Measurements from ENCODE around the gene NKRF.

DNA sequence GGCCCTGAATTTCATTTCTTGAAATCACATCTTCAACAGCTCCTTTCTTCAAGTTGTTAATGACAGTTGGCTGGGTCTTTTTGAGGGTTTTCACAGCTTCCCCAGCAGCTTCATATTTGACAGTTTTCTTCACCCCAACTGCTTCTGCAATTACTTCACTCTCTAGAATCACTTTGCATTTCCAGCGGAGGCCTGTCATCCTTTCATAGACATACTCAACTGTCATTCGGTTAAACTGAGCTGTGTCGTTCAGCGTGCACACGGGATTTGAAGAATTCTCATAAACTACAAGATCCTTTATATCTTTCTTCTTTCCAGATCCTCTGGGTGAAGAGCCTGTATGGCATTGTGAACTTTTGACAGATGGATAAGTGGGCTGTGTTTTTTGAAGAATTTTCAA, 16.4 kb downstream of the NKRF start:
- TF ChIP-seq FOXM1 (IDR thresholded peaks at IDR 0.05; ENCODE audit: borderline replicate concordance) (no peak), SP1 (IDR thresholded peaks at IDR 0.05) (no peak), NFRKB (IDR thresholded peaks at IDR 0.05) (no peak), BHLHE40 (IDR thresholded peaks at IDR 0.05; ENCODE audit: borderline replicate concordance) (no peak), ZNF384 (IDR thresholded peaks at IDR 0.05) (no peak), FOXA1 (IDR thresholded peaks at IDR 0.05) (no peak)
- TF ChIP-seq, protein P1, sequence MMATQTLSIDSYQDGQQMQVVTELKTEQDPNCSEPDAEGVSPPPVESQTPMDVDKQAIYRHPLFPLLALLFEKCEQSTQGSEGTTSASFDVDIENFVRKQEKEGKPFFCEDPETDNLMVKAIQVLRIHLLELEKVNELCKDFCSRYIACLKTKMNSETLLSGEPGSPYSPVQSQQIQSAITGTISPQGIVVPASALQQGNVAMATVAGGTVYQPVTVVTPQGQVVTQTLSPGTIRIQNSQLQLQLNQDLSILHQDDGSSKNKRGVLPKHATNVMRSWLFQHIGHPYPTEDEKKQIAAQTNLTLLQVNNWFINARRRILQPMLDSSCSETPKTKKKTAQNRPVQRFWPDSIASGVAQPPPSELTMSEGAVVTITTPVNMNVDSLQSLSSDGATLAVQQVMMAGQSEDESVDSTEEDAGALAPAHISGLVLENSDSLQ (IDR thresholded peaks at IDR 0.05), result no peak

All from HEK293T (cell line).